Germinal center (tissue), 1 donor: ENCODE measurements around the gene ADAMTS16.

Experiments
- DNase-seq: peaks from one replicate; pipeline ENCODE4 v3.0.0; 2012; ENCODE audit warnings: mixed read lengths, low spot score

ADAMTS16 gene

GRCh38 chr5:5188376-5189050, 48.4 kb downstream of the ADAMTS16 start:
- no peak for DNase-seq

DNA sequence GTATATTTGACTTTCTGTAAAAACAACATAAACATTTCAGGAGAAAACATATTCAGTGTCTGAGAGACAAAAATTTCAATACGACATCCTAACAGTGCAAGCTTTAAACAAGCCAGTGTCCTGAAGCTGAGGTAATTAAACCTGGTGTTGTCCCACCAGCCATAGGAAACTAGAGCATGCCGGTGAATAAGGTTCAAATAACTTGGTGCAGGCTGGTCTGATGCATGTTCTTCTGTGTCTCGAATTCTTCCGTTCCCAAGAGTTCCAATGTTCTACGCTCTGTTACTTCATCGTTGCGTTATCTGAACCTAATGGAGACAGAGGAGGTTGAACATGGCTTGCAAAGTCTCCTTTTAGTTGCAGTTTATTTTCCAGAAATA, 48.9 kb downstream of the ADAMTS16 start:
- DNase-seq = no peak

- no peak for DNase-seq
These were observed 51.8 kb downstream of the ADAMTS16 start for GRCh38 chr5:5191906-5192305.

DNA sequence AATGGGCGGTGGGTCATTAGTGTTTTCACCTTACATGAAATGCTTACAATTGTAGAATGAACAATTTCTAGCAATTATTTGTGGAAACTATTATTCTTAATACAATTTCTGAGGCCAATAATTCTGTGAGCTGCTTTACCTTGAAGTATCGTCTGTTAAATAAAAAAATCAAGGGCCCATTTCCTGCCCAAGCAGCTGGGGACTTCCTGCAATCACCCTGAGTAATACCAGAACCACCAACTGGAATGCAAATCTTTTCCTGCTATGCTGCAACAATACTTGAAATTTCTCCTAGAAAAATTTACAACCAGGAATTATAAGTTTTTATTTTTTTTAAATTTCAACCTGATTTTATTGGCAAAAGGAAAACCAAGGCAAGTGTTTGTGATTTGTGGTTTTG, 52.6 kb downstream of the ADAMTS16 start:
- DNase-seq = no peak

GRCh38 chr5:5195128-5195918, 55.2 kb downstream of the ADAMTS16 start:
- DNase-seq = no peak

GRCh38 chr5:5198135-5198534, 58.0 kb downstream of the ADAMTS16 start:
- DNase-seq = no peak

DNA sequence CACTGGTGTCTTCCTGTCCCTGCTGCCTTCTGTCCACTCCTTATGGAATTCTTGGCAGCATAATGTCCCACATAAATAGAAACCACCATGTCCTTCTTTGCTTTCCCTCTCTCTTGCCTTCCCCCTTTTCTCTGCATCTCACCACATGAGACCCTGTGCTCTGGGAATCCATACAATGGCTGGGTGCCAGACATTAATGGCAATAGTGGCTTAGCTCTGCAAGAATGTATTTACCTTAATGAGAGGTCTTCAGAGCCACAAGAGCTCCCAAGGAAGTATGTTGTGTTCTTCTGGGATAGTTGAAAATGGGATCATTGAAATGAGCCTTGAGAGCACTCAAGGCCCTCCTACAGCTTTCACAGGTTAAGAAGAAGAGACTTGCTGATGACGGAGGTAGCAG, 58.7 kb downstream of the ADAMTS16 start:
- DNase-seq = no peak

DNA sequence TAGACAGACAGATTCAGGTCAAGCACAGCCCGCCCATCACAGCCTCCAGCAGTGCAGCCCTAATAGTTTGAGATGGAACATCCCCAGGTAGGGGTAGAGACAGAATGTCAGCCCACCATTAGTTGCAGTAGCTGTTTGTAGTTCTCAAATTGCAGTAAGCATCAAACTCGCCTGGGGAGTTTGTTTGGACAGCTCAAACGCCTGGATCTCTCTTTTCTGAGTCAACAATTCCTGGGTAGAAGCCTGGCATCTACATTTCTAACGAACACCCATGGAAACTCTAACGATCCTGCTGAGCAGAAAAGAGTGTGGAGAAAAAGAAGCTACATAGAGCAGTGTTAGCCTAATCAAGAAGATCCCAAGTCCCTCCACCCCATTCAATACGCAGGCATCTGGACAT, 59.4 kb downstream of the ADAMTS16 start:
- no peak for DNase-seq

DNA sequence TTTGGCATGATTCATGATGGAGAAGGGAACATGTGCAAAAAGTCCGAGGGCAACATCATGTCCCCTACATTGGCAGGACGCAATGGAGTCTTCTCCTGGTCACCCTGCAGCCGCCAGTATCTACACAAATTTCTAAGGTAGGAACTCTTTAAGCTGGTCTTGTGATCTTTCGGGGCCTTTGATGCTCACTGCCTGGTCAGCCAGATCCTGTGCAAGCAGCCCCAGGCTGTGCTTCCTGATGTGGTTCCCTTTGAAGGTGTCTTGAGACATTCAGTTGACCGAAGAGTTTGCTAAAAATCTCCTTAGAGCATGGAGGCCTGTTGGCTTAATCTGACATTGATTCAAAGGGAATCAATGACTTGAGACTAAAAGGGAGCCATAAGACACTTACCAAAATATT, 60.0 kb downstream of the ADAMTS16 start:
- no peak for DNase-seq

DNA sequence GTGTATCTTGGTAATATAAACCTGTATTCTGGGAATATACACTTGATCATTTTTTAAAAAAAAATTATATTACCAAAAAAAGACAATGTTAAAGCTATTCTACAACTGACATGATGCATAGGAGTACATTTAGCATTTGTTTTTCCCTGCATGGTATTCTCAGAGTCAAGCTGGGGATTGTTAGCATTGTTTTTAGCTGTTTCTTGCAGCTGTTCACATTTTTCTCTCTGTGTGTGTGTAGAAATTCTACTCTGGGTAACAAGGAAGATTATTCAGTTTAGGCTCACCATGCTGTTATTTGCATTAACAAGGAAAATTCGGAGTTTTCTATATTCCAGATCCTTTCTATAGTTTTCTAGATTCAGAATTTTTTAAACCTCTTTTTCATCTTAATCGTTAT, 62.2 kb downstream of the ADAMTS16 start:
- DNase-seq = no peak

- no peak for DNase-seq
These were observed 63.3 kb downstream of the ADAMTS16 start for GRCh38 chr5:5203451-5203850.

DNA sequence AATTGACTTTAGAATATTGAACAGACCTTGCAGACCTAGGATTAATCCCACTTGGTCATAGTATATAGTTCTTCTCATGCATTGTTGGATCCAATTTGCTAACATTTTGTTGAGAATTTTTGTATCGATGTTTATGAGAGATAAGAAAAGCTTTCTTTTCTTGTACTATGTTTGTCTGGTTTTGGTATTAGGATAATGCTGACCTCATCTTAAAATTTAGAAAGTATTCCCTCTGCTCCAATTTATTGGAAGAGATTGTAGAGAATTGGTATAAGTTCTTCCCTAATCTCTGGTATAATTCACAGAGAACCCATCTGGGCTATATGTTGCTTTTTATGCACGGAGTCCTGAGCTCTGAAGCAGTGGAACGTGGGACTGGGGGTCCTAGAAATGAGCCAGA, 67.7 kb downstream of the ADAMTS16 start:
- no peak for DNase-seq

DNA sequence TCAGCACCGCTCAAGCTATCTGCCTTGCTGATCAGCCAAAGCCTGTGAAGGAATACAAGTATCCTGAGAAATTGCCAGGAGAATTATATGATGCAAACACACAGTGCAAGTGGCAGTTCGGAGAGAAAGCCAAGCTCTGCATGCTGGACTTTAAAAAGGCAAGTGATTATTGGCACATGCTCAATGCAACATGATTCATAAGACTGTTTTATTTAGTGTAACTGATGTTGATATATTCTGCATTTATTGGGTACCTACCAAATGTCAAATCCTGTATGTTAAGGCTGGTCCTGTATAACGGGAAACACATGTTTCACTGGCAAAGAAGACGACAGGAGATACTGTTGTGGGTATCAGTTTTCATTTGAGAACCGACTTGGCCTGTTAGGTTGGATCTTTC, 69.0 kb downstream of the ADAMTS16 start:
- DNase-seq = no peak

GRCh38 chr5:5209510-5210286, 69.6 kb downstream of the ADAMTS16 start:
- DNase-seq = no peak

GRCh38 chr5:5217371-5217770, 77.2 kb downstream of the ADAMTS16 start:
- DNase-seq = no peak

DNA sequence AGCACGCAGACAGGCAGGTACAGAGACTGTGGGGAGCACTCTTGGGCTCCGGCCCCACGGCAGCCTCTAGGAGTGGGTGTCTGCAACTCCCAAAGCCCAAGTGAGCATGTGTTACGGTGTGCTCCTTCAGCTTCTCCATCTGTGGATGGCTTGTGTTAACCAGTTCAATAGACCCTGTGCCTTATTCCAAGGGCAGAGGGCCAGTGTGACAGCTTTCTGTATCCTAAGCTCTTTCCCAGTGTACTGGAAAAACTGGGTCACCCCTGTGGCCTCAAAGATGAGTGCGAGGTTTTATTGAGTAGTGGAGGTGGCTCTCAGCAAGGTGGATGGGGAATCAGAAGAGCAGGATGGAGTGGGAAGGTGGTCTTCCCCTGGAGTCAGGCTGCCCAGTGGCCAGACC, 78.3 kb downstream of the ADAMTS16 start:
- DNase-seq = no peak

- DNase-seq = no peak
These were observed 79.4 kb downstream of the ADAMTS16 start for GRCh38 chr5:5219541-5219940.

DNA sequence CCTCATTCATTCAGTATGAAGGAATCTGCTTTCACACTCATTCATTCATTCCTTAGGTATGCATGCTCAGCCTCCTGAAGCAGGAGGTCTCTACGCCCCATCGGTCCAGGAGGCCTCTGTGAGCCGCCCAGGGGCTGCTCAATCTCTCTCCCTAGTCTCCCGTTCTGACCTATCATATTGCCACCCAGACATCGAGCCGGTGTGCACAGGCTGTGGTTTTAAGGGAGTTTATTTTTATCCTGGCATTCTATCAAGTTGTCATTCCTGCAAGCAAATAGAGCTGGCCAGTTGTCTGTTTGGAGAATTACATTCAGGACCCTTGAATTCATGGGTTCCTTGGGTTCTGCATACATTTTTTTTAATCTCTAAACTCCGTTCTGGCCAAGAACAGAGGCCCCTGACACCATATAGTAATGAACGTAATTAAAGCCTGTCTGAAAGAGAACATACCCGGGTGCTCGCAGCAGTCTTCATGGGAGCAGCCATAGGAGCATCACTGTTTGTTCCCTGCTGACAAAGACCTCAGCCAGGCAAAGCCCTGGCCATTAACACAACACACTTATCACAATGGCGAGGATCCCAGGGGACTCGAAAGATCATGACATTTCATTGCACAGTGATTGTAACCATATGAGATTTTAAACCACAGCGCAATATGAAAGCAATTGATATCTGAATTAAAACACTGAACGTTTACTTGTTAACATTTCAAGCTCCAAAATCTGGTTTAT, 80.9 kb downstream of the ADAMTS16 start:
- DNase-seq = no peak

- no peak for DNase-seq
These were observed 81.6 kb downstream of the ADAMTS16 start for GRCh38 chr5:5221724-5222123.

GRCh38 chr5:5231576-5231975, 91.4 kb downstream of the ADAMTS16 start:
- DNase-seq = no peak

GRCh38 chr5:5234912-5235311, 94.8 kb downstream of the ADAMTS16 start:
- no peak for DNase-seq

DNA sequence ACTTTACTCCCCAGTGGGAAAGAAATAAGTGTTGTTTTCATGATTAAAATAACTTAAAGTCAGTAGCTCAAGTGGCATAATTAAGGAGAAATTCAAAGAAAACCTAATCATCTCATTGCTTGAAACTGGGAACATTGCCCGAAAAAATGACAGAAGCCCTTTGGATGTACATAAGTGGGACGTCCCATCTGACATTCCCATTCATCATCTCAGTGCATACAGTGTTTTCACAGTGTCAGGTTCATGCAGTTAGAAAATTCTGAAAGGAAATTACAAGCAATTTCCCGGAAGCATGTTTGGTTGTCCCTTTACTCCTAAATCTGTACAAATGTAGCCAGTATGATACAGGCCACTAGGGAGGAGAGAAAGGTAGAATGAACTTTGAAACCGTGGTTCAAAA, 95.6 kb downstream of the ADAMTS16 start:
- DNase-seq = no peak
